GM13976 (cell line): Measurements from ENCODE around the gene LRMDA.

Experiments used
- DNase-seq: peaks from one replicate; pipeline ENCODE4 v3.0.0; 2012; ENCODE audit warnings: low spot score
- in situ Hi-C: fragments of 300-500 bp; cut with MboI; formaldehyde crosslinking; loops from one replicate; pipeline ENCODE4 v1.12.0; 2022; ENCODE audit warnings: low sequenced_read_pairs, mixed read lengths, inconsistent platforms; ENCODE audit not compliant: unreplicated experiment
- TF ChIP-seq, protein P1 (sequence below): IDR thresholded peaks from 2 replicates; pipeline ENCODE4 v1.5.1; 2012; ENCODE audit warnings: borderline replicate concordance, mild to moderate bottlenecking; ENCODE audit not compliant: insufficient read depth; ENCODE audit errors: extremely low read depth, missing control alignments, control extremely low read depth

The LRMDA gene

DNA sequence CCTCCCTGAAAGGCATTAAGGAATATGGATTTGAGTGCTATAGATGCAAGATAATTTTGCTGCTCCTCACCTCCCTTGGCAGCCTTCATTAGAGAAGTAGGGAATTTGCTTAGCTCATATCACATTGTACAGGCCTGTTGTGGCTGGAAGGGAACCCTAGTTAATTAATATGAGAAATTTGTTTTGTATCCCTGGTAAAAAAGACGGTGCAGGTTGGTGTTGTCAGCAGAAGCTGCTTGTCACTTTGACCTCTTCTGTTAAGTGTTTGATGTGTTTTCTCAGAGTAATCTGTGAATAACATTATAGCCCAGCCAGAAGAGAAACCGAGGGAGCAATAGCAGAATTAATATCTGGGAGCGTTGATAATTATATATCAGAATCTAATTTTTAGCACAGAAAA, 278.4 kb downstream of the LRMDA start:
- TF ChIP-seq, protein P1, sequence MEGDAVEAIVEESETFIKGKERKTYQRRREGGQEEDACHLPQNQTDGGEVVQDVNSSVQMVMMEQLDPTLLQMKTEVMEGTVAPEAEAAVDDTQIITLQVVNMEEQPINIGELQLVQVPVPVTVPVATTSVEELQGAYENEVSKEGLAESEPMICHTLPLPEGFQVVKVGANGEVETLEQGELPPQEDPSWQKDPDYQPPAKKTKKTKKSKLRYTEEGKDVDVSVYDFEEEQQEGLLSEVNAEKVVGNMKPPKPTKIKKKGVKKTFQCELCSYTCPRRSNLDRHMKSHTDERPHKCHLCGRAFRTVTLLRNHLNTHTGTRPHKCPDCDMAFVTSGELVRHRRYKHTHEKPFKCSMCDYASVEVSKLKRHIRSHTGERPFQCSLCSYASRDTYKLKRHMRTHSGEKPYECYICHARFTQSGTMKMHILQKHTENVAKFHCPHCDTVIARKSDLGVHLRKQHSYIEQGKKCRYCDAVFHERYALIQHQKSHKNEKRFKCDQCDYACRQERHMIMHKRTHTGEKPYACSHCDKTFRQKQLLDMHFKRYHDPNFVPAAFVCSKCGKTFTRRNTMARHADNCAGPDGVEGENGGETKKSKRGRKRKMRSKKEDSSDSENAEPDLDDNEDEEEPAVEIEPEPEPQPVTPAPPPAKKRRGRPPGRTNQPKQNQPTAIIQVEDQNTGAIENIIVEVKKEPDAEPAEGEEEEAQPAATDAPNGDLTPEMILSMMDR, result no peak
- DNase-seq, result no peak
- in situ Hi-C loops, result no loop called here

DNA sequence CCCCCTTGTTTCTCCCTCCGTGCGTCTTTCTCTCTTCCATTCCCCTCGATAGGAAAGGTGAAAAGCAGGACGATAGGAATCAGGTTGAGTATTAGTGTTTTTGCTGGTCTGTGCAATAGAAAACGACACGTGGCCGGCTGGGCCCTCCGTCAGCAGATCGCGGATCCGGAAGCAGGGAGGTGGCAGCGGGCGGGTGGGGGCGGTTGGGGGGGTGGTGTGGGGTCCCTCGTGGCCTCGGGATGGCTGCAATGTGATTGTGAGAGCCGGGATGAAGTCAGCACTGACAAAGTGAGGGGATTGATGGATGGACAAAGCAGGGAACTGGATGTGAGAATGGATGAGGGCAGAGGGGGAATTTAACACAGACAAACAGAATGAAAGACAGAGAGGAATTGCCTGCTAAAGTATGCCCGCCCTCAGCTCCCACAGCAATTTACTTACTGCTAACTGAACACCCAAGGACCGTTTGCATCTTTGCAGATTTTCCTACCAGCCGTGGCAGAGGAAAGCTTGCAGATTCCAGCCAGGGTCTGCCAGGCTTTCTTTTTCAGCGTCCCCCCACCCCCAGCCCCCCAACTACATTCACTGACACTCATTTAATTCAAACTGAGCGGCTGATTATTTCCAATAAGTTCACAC, 280.9 kb downstream of the LRMDA start:
- no peak for DNase-seq
- TF ChIP-seq, protein P1, result no peak
- in situ Hi-C loops, result no loop called here

DNA sequence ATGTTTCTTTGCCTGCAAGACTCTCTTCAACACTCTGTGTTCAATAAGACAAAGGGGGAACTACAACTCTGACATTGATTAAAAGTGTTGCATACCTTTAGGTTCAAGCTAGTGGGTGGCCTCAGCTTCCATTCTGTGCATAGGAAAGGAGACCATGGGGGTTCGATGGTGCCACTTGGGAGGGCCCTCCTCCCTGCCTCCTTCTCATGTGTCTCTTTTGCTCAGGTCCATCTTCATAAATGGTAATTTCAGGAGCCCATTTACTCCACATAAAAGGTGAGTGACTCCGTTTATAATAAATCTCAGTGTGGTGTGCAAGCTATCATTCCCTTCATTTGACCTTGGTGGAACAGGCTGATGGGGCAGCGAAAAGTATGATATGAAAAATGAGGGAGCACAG, 285.1 kb downstream of the LRMDA start:
- no peak for DNase-seq
- TF ChIP-seq, protein P1, result no peak
- in situ Hi-C loops, result no loop called here

DNA sequence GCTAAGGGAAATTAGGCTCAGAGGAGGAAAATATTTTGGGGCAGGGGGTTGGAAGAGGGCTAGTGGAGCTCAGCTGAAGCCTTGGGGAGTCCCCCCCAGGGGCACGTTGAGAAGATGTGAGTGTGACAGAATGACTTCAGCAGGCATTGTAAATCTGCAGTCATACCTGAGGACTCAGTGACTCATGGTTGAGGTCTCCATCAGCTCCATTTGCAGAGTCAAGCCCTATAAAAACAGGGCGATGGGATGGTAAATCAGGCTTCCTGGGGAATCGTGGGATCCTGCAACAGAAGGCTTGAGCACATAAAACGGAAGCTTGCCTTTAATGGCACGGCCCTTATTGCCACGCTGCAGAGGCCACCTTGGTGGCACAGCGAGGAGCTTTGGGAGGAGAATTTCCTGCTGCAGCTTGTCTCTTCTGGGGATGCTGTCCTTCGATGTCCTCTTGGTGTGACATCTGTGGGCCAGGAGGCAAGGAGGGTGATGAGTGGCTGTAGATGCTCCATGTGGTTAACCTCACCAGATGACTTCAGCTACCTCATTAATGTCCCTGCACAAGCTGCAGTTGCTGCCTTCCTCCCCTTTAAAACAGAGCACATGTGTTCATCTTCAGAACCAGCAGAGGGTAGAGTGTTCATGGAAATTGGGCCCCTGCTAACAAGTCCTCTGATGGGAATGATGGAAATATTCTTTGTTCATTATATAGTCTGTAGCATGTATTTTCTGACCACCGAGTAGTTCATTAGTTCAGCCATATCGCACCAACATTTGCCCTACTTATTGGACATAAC, 285.9 kb downstream of the LRMDA start:
- TF ChIP-seq, protein P1, result no peak
- DNase-seq, result no peak
- in situ Hi-C loops, result no loop called here

DNA sequence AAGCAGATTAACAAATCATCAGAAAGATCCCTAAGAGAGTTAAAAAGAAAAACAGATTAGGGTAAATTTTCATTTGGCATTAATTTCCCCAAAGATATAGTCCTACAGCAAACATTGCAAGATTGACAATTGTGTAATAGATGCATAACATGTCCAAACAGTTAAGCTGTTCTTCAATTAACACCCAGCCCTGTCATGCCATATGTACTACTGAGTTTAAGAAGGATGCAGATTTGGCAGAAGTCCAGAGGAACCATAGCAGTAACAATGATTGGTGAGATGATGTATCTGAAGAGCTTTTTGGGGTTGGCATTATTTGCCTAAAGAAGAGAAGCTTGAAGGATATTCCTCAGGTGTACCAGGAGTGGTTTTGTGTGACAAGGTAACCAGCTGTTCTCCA, 287.6 kb downstream of the LRMDA start:
- TF ChIP-seq, protein P1, result no peak
- DNase-seq, result no peak
- in situ Hi-C loops, result no loop called here

DNA sequence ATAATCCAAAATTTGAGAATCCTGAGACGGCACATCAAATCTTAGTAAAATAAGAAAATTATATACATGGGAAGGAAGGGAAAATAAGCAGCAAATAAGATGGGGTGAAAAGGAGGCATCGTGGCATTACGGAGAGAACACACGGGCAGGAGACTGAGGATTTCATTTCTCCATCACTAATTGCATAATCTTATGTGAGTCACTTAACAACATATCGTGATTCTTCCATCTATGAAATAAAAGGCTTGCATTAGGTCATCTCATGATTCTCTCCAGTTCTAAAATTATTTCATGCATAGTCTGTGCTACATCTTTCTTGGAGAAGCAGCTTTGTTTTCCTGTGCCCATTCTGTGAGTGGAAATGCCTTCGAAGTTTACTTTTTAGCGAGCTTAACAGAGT, 288.7 kb downstream of the LRMDA start:
- no peak for DNase-seq
- in situ Hi-C loops, result no loop called here
- TF ChIP-seq, protein P1, result no peak
